PC-9 (cell line): ENCODE data around the gene DTNBP1. TPM values are rescaled to one million over a fixed set of nuclear protein-coding genes. Genes with fewer than 3 reads are reported as not detected.

Experiments
- BruUV-seq: library from RNA; stranded (reverse); fragments of 400-500 nt; replicated peaks from 2 replicates; lab custom pipeline; 2021; lab: Mats Ljungman, UMichigan
- CTCF ChIA-PET: fragments of 300-600 bp; sonication (Branson Sonifier 250); formaldehyde crosslinking; loops from one replicate; lab custom pipeline; 2022; ENCODE audit warnings: antibody characterized with exemption; lab: Charles Lee
- POLR2A ChIA-PET: fragments of 300-600 bp; sonication (Branson Sonifier 250); formaldehyde crosslinking; loops from one replicate; lab custom pipeline; 2022; ENCODE audit warnings: antibody characterized with exemption; ENCODE audit not compliant: unreplicated experiment; lab: Charles Lee
- DNase-seq, 2 experiments: peaks; one replicate each; pipeline versions ENCODE4 v3.0.0 to v3.0.0-alpha.2; 2015 to 2022; ENCODE audit warnings: mixed read lengths in 1 of 2
- H2AFZ ChIP-seq: fragments of 200-600 bp; sonication (generic); 2 replicates; pipeline ENCODE4 v1.8.1; 2017; ENCODE audit warnings: antibody characterized with exemption
- H3F3A ChIP-seq: fragments of 200-600 bp; sonication (generic); 2 replicates; pipeline ENCODE4 v1.8.1; 2017; ENCODE audit warnings: antibody characterized with exemption, mild to moderate bottlenecking, low read depth; ENCODE audit not compliant: insufficient read depth
- H3K27ac ChIP-seq: fragments of 200-600 bp; sonication (generic); 2 replicates; pipeline ENCODE4 v1.6.1; 2016; ENCODE audit warnings: mixed run types
- H3K27me3 ChIP-seq: fragments of 200-600 bp; sonication (generic); 2 replicates; pipeline ENCODE4 v1.6.1; 2016; ENCODE audit warnings: low read depth, mixed run types; ENCODE audit not compliant: insufficient read depth
- H3K36me3 ChIP-seq: fragments of 200-600 bp; sonication (generic); 2 replicates; pipeline ENCODE4 v1.6.1; 2016; ENCODE audit warnings: low read depth, mixed run types
- H3K4me1 ChIP-seq: fragments of 200-600 bp; sonication (generic); replicated peaks from 2 replicates; pipeline ENCODE4 v1.6.1; 2016; ENCODE audit warnings: mixed run types; ENCODE audit not compliant: insufficient read depth
- H3K4me2 ChIP-seq: fragments of 200-600 bp; sonication (generic); 2 replicates; pipeline ENCODE4 v1.6.1; 2017; ENCODE audit warnings: mixed run types
- H3K4me3 ChIP-seq: fragments of 200-600 bp; sonication (generic); 2 replicates; pipeline ENCODE4 v1.6.1; 2016; ENCODE audit warnings: mixed run types
- H3K79me2 ChIP-seq: fragments of 200-600 bp; sonication (generic); 2 replicates; pipeline ENCODE4 v1.6.1; 2017; ENCODE audit warnings: low read depth, mixed run types
- H3K9me2 ChIP-seq: fragments of 200-600 bp; sonication (generic); 2 replicates; pipeline ENCODE4 v1.8.1; 2017; ENCODE audit warnings: mild to moderate bottlenecking; ENCODE audit not compliant: insufficient read depth
- H3K9me3 ChIP-seq: fragments of 200-600 bp; sonication (generic); 2 replicates; pipeline ENCODE4 v1.8.1; 2016; ENCODE audit warnings: low read depth; ENCODE audit not compliant: insufficient read depth
- H4K20me1 ChIP-seq: fragments of 200-600 bp; sonication (generic); 2 replicates; pipeline ENCODE4 v1.8.1; 2017; ENCODE audit not compliant: insufficient read depth
- EZH2 ChIP-seq: fragments of 200-600 bp; sonication (generic); IDR thresholded peaks from 2 replicates; pipeline ENCODE4 v1.8.0; 2017; ENCODE audit warnings: antibody characterized with exemption, low read depth
- intact Hi-C: fragments of 100-400 bp; cut with micrococcal nuclease; formaldehyde crosslinking; loops from one replicate; pipeline ENCODE4 v1.10.0; 2022; ENCODE audit not compliant: unreplicated experiment
- total RNA-seq: library from RNA; stranded (reverse); gene quantifications from 2 replicates; pipeline ENCODE4 v1.2.3, GENCODE V29; 2021
- TF ChIP-seq, protein P1 (sequence below): fragments of 200-600 bp; sonication (generic); conservative IDR thresholded peaks from 2 replicates; pipeline ENCODE4 v1.6.1; 2017; ENCODE audit warnings: mixed run types, antibody characterized with exemption, mild to moderate bottlenecking, moderate library complexity

DTNBP1 gene
- total RNA-seq, 1 experiment from 2014 or later, result 9.1 TPM

DNA sequence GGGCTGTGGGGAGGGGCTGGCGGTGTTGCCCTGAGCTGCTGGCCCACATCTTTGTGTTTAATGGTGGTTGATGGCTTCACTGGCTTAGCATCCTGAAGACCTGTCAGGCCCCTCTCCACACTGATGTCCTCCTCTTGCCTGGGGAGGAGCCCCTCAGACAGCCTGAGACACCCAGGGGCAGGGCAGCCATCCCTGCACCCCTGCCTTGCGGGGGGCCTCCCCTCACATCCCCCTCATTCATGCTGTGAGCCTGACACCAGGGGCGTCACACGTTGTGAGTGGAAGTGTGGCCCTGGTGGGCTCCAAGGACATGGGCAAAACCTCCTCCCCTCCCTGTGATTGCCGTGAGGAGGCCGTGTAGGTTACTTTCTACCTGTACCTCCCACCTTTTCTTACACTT is 152.7 kb downstream of the DTNBP1 start:
- no peak for DNase-seq
- Histone ChIP-seq H2AFZ (no peak overlapping the region), H3K9me3 (no peaks in the 10 kb centered on the region), H3K27me3 (no peaks in the 10 kb centered on the region), H3K27ac (no peak overlapping the region), H3K4me2 (no peak overlapping the region), H3K36me3 (no peaks in the 10 kb centered on the region; the same call in 1 of the 2 replicates), H3K9me2 (no peaks in the 10 kb centered on the region), H4K20me1 (no peaks in the 10 kb centered on the region; the same call in none of the 2 replicates), H3K79me2 (no peaks in the 10 kb centered on the region), H3K4me1 (no peaks in the 10 kb centered on the region), H3K4me3 (no peak overlapping the region), H3F3A (no peaks in the 10 kb centered on the region)
- ChIA-PET CTCF (no interaction called here), POLR2A (no interaction called here)
- BruUV-seq, result no TSS peak
- TF ChIP-seq, protein P1, sequence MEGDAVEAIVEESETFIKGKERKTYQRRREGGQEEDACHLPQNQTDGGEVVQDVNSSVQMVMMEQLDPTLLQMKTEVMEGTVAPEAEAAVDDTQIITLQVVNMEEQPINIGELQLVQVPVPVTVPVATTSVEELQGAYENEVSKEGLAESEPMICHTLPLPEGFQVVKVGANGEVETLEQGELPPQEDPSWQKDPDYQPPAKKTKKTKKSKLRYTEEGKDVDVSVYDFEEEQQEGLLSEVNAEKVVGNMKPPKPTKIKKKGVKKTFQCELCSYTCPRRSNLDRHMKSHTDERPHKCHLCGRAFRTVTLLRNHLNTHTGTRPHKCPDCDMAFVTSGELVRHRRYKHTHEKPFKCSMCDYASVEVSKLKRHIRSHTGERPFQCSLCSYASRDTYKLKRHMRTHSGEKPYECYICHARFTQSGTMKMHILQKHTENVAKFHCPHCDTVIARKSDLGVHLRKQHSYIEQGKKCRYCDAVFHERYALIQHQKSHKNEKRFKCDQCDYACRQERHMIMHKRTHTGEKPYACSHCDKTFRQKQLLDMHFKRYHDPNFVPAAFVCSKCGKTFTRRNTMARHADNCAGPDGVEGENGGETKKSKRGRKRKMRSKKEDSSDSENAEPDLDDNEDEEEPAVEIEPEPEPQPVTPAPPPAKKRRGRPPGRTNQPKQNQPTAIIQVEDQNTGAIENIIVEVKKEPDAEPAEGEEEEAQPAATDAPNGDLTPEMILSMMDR, result no peak
- no peak for TF ChIP-seq EZH2
- intact Hi-C loops, result no loop called here

DNA sequence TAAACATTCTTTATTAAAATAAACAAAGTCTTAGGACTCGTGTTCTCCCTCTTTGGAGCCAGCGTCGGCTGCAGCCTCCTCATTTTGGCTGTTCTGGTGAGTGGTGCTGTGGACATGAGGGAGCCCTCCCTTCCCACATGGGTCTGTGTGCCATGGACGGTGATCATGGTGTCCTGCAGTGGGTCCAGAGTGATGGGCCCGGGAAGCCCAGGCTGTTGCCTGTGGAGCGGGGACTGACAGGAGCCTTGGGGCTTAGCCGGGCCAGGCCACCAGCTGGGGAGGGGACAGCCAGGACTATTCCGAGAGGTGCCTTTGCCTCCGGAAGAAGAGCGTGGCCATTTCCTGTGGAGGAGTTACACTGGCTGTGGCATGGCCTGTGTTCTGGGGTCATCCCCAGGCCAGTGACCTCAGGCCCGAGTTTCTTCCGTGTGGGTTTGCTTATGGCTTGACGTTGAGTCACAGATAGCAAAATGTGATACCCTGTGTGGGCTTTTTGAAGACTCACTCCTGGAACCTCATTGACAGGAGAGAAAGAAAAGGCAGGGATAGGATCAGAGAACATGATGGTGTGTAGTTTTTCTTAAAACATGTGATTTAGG is 153.4 kb downstream of the DTNBP1 start:
- intact Hi-C loops, result no loop called here
- Histone ChIP-seq H3K9me3 (no peaks in the 10 kb centered on the region), H3K27me3 (no peaks in the 10 kb centered on the region), H3F3A (no peaks in the 10 kb centered on the region), H3K36me3 (no peaks in the 10 kb centered on the region; the same call in 1 of the 2 replicates), H3K4me2 (no peak overlapping the region), H3K4me3 (no peak overlapping the region), H4K20me1 (peaks cover under 1% of the 10 kb centered on the region), H3K9me2 (no peaks in the 10 kb centered on the region), H3K27ac (no peak overlapping the region), H3K79me2 (no peaks in the 10 kb centered on the region), H3K4me1 (no peaks in the 10 kb centered on the region), H2AFZ (no peak overlapping the region)
- DNase-seq, result no peak
- CTCF ChIA-PET, result no interaction called here
- POLR2A ChIA-PET, result no interaction called here
- BruUV-seq, result no TSS peak
- TF ChIP-seq, protein P1, result no peak
- TF ChIP-seq EZH2, result no peak

DNA sequence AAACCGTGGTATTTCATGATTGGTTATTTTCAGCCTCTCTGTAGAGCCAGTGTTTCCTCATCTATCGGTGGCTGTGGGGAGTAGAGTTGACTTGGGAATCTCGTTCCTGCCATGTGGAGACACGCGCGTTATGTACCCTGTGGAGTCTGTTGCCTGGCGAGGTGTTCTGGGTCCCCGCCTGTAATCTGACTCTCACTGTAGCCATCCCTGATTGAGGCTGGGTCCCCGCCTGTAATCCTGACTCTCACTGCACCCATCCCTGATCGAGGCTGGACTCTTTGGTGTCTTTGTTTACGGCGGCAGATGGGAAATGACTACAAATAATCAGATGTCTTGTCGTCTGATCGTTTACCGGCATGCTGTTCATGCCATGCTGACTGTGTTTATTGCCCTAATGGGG is 153.9 kb downstream of the DTNBP1 start:
- TF ChIP-seq, protein P1, result no peak
- TF ChIP-seq EZH2, result no peak
- peaks cover 5% of the 10 kb centered on the region for H4K20me1 ChIP-seq
- POLR2A ChIA-PET, result no interaction called here

More for the DNA sequence above, 153.9 kb downstream of the DTNBP1 start:
- H3K36me3 ChIP-seq, result no peaks in the 10 kb centered on the region; the same call in 1 of the 2 replicates
- H3K4me2 ChIP-seq, result no peak overlapping the region
- no peaks in the 10 kb centered on the region for H3K9me3 ChIP-seq
- no peak overlapping the region for H3K27ac ChIP-seq
- no peaks in the 10 kb centered on the region for H3K27me3 ChIP-seq
- intact Hi-C loops, result no loop called here
- no peaks in the 10 kb centered on the region for H3K79me2 ChIP-seq
- CTCF ChIA-PET, result no interaction called here
- H3K9me2 ChIP-seq, result no peaks in the 10 kb centered on the region
- no peak for DNase-seq
- no peaks in the 10 kb centered on the region for H3K4me1 ChIP-seq
- BruUV-seq, result no TSS peak
- no peak overlapping the region for H3K4me3 ChIP-seq
- H3F3A ChIP-seq, result no peaks in the 10 kb centered on the region
- no peak overlapping the region for H2AFZ ChIP-seq
